Measurements from ENCODE around the gene CNNM3. TPM values are rescaled to one million over a fixed set of nuclear protein-coding genes. Genes with fewer than 3 reads are reported as not detected.
A peak's percentile ranks its signal among the peaks of the same experiment; 100 is the strongest.

The CNNM3 gene
- total and polyA plus RNA-seq, 12 donors, result 4.0 to 18.3 (median 13.1) TPM

GRCh38 chr2:96769814-96770213 lies 46.3 kb upstream of the CNNM3 start:
- Histone ChIP-seq H3K4me1 (peaks cover 0 to 26% (median 9%) of the 10 kb centered on the region in 9 donors), H3K27me3 (no peaks in the 10 kb centered on the region), H3K4me3 (no peak overlapping the region), H3K36me3 (no peaks in the 10 kb centered on the region), H3K27ac (peak overlapping the region in 4 of 10 donors; percentile 43 to 58 (median 50)), H3K9me3 (no peaks in the 10 kb centered on the region)
- no peak for TF ChIP-seq CTCF (IDR thresholded peaks at IDR 0.05)
- 44 to 57% methylated on average over 7 of the region's 7 CpGs for WGBS, 2 donors
- intact Hi-C loops (cut with DNase I), result loop anchor here in 3 of 10 donors (5.0 to 10.0 kb wide), 3 partner anchors 87 to 225 kb away; partner anchors contain the start of genes KANSL3 (in 2 of the 3) and ANKRD39 (in 1 of the 3)
- DNase-seq, result peak; percentile 69 to 73
- ATAC-seq, result peak; percentile 91 to 98 (median 94)

- H3K36me3 ChIP-seq, result no peaks in the 10 kb centered on the region
- intact Hi-C loops (cut with DNase I), result no loop called here
- WGBS, 2 donors, result 88% methylated on average over 25 of the region's 25 CpGs
- H3K27me3 ChIP-seq, result no peaks in the 10 kb centered on the region
- ATAC-seq (no peak), DNase-seq (no peak)
- peaks cover 0 to 26% (median 9%) of the 10 kb centered on the region in 9 donors for H3K4me1 ChIP-seq
- H3K9me3 ChIP-seq, result no peaks in the 10 kb centered on the region
- H3K27ac ChIP-seq, result peak overlapping the region in 3 of 10 donors; percentile 43 to 58 (median 43)
- no peak for TF ChIP-seq CTCF (IDR thresholded peaks at IDR 0.05)
- no peak overlapping the region for H3K4me3 ChIP-seq
Measured at GRCh38 chr2:96770442-96771202, 45.4 kb upstream of the CNNM3 start.

- Histone ChIP-seq H3K27me3 (no peaks in the 10 kb centered on the region), H3K4me1 (peaks cover 0 to 26% (median 9%) of the 10 kb centered on the region in 9 donors), H3K36me3 (no peaks in the 10 kb centered on the region), H3K4me3 (no peak overlapping the region), H3K9me3 (no peaks in the 10 kb centered on the region), H3K27ac (no peak overlapping the region)
- ATAC-seq, result peak in 1 of 8 donors; percentile 3
- no peak for TF ChIP-seq CTCF (IDR thresholded peaks at IDR 0.05)
- no peak for DNase-seq
- intact Hi-C loops (cut with DNase I), result no loop called here
- 95% methylated on average over 20 of the region's 20 CpGs for WGBS, 2 donors
Measured at GRCh38 chr2:96771796-96772618, 44.1 kb upstream of the CNNM3 start.

GRCh38 chr2:96772903-96773671 lies 43.0 kb upstream of the CNNM3 start:
- intact Hi-C loops (cut with DNase I), result no loop called here
- ATAC-seq, result no peak
- H3K4me3 ChIP-seq, result peak overlapping the region in 1 of 10 donors; percentile 50
- WGBS, 2 donors, result 87 to 93% methylated on average over 12 of the region's 12 CpGs
- no peaks in the 10 kb centered on the region for H3K9me3 ChIP-seq
- TF ChIP-seq CTCF (IDR thresholded peaks at IDR 0.05), result no peak
- peak; percentile 11 to 25 for DNase-seq
- H3K27me3 ChIP-seq, result no peaks in the 10 kb centered on the region
- no peak overlapping the region for H3K27ac ChIP-seq
- H3K36me3 ChIP-seq, result no peaks in the 10 kb centered on the region
- H3K4me1 ChIP-seq, result peaks cover 0 to 26% (median 9%) of the 10 kb centered on the region in 9 donors
